LNCaP clone FGC (cell line): ENCODE data around the gene TMEM106B.
A peak's percentile ranks its signal among the peaks of the same experiment; 100 is the strongest.

Experiments
- DNase-seq: peaks from one replicate; pipeline ENCODE4 v3.0.0-alpha.2; 2011; ENCODE audit warnings: low read depth
- H3K4me3 ChIP-seq: 2 replicates; pipeline ENCODE4 v1.5.1; 2011; ENCODE audit warnings: mild to moderate bottlenecking, low read depth, low read length, control low read depth
- TF ChIP-seq, protein P1 (sequence below): IDR thresholded peaks from 2 replicates; pipeline ENCODE4 v1.5.1; 2012; ENCODE audit warnings: mild to moderate bottlenecking; ENCODE audit not compliant: control insufficient read depth, insufficient read depth; ENCODE audit errors: extremely low read depth

TMEM106B gene

DNA sequence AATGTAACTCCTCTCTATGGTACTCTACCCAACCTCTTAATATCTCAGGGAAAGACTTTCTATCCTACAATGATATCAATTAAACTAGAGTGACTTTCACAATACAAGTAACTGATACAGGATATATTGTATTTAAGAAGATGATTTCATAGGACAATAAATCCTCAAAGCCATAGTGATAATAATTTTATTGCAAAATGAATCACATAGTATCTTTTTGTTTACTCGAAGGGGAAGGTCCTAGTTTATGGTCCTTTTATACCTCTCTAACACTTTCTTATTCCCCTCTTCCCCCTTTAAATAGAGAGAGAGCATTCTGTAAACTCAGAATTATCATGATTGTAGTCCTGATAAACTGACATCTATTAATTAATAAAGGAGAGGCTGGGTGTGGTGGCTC, 56.4 kb downstream of the TMEM106B start:
- DNase-seq, result peak; percentile 53
- no peak overlapping the region for H3K4me3 ChIP-seq
- TF ChIP-seq, protein P1, sequence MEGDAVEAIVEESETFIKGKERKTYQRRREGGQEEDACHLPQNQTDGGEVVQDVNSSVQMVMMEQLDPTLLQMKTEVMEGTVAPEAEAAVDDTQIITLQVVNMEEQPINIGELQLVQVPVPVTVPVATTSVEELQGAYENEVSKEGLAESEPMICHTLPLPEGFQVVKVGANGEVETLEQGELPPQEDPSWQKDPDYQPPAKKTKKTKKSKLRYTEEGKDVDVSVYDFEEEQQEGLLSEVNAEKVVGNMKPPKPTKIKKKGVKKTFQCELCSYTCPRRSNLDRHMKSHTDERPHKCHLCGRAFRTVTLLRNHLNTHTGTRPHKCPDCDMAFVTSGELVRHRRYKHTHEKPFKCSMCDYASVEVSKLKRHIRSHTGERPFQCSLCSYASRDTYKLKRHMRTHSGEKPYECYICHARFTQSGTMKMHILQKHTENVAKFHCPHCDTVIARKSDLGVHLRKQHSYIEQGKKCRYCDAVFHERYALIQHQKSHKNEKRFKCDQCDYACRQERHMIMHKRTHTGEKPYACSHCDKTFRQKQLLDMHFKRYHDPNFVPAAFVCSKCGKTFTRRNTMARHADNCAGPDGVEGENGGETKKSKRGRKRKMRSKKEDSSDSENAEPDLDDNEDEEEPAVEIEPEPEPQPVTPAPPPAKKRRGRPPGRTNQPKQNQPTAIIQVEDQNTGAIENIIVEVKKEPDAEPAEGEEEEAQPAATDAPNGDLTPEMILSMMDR, result no peak

DNA sequence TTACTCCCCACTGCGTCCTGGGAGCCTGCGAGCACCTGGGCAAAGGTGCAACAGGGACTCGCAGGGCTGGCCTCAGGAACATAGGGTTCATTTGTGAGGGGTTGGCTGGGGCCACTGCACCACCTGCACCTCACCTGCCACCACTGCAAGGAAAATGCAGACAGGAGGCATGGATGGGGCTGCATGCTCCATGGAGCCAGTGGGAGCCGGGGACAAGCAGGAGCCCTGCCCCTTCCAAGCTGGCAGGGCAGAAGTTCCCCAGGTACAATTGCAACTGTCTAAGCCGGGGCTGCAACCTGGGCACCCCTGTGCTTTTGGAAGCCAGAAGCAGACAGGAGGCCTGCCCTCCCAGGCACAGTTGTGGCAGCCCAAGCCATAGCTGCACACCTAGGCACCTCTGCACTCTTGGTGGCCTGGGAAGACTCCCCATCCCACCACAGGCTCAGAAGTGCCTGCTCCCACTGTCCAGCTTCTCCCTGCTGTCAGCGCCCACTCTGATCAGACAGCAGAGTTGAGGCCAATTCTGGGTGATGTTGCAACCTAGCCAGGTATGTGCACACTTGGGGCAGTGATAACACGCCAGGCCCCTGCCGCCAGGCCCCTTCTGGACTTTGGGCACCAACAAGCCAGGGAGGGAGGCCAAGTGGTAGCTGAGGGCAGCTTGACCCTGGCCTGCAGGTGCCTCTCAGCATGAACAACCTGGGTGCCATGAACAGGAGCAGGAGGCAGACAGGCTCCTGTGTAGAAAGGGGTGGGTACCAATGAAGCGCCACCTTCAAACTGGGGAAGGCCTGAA, 58.2 kb downstream of the TMEM106B start:
- TF ChIP-seq, protein P1, result no peak
- DNase-seq, result no peak
- no peak overlapping the region for H3K4me3 ChIP-seq

DNA sequence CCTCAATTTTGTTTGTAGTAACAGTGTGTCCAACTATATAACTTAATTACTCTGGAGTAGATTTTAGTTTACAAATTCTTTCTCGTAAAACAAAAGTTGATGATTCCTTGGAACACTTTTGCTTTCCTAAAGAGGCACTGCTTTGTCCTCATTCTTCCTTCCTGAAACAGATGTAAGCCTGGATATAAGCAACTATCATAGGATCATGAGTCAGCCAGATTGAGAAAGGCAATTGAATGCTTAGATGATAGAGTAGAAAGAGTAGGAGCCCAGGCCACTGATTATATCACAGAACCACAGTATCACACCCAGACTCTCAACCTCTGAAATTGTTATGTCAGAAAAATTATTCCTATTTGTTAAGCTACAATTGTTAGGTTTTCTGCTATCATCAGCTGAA, 69.9 kb downstream of the TMEM106B start:
- TF ChIP-seq, protein P1, result no peak
- no peak overlapping the region for H3K4me3 ChIP-seq
- no peak for DNase-seq

DNA sequence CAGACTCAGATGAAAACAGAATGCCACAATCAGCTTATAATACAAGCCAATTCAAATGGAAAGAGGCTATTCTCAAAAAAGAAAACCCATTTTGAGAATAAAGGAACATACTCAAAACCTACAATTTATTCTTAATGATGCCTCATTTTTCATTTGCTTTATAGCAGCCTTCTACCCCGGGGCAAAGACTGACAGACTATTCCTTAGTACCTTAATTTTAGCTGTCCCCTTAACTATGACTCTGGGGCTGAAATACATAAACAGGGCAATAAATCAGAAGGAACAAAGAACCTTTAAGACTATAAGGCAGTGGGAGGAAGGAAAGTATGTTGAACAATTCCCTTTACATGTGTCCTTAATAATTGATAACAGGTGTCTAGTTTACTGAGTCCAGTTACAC, 76.8 kb downstream of the TMEM106B start:
- H3K4me3 ChIP-seq, result no peak overlapping the region
- TF ChIP-seq, protein P1, result no peak
- no peak for DNase-seq

DNA sequence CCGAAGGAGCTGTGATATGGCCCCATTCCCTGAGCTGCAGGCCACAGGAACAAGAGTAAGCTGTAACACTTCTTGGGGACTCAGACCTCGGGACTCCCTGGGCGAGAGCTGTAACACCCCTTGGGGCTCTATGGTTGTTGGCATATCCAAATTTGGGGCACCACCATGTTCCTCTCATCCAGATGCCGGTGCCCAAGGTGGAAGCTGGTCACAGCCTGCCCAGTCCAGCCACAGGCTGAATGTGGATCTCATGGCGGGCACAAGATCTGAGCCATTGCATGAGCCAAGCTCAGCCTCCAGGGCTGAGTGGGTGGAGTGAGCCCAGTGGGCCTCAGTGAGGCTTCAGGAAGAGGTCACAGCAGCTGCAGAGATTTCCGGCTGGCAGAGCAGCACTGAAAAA, 78.9 kb downstream of the TMEM106B start:
- no peak overlapping the region for H3K4me3 ChIP-seq
- no peak for DNase-seq
- TF ChIP-seq, protein P1, result no peak

DNA sequence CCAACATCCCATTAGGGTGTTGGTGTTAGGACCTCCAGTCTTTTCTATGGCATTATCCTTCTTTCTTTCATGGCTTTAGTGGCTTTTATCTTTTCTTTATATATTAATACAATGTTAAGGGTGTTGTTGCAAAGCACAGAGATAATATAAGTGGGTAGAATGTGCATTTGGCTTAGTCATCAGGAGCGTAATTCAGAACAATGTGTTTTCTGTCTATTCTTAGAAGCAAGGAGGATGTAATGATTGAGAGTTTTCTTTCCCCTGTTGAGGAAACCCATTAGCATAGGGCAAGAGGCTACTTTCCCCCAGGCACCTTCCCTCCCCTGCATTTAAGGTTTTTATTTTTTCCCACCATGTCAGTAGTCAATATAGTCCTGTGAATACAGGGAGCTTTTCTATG, 79.7 kb downstream of the TMEM106B start:
- no peak overlapping the region for H3K4me3 ChIP-seq
- no peak for DNase-seq
- TF ChIP-seq, protein P1, result no peak

DNA sequence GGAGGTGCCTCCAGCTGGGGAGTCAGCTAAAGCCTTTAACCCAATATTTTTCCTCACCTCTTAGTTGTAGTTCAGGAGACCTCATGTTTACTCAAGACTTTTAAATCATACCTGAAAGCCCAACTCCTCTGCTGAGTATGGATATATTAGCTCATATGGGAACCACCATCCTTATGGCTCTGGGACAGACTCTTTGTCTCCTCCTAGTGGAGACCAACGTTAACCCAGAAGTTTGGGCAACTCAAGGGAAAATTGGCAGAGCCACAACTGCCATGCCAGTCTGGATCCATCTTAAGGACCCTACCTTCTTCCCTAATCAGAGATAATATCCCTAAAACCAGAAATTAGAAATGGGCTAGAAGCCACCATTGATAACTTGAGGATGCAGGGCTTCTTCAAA, 80.8 kb downstream of the TMEM106B start:
- no peak overlapping the region for H3K4me3 ChIP-seq
- DNase-seq, result no peak
- TF ChIP-seq, protein P1, result peak; percentile 27
